Measurements from ENCODE around the gene UHRF1. TPM values are rescaled to one million over a fixed set of nuclear protein-coding genes. Genes with fewer than 3 reads are reported as not detected.

The UHRF1 gene
- total RNA-seq, 1 experiment from 2014 or later, result 53.6 TPM

GRCh38 chr19:4913996-4914735 is 4.9 kb downstream of the UHRF1 start:
- ChIA-PET CTCF (interaction anchor here (0.6 to 1.2 kb wide), 2 partner anchors 13 to 42 kb away, joined by 5 to 8 read pairs; no protein-coding TSS in a partner anchor), POLR2A (interaction anchor here (0.6 kb wide), 2 partner anchors 24 to 38 kb away, joined by 3 to 5 read pairs; no protein-coding TSS in a partner anchor)
- Histone ChIP-seq H3K27ac (ENCODE audit: low read length) (peak overlapping the region; percentile 65), H3K4me3 (ENCODE audit: low read depth in 2 of 2, low read length in 2 of 2) (no peak overlapping the region), H3K4me1 (ENCODE audit: control insufficient read depth, insufficient read depth, low read length) (peaks cover 33% of the 10 kb centered on the region), H3K27me3 (ENCODE audit: control insufficient read depth, insufficient read depth, low read length) (no peaks in the 10 kb centered on the region), H3K36me3 (ENCODE audit: control insufficient read depth, insufficient read depth, low read length) (peaks cover 3% of the 10 kb centered on the region), H3K9me3 (ENCODE audit: control insufficient read depth, insufficient read depth, low read depth, low read length) (no peaks in the 10 kb centered on the region)
- no TSS peak for BruUV-seq (replicated peaks)
- TF ChIP-seq TCF7L2 (IDR thresholded peaks at IDR 0.05; ENCODE audit: low read depth, low read length) (no peak), POLR2AphosphoS5 (IDR thresholded peaks at IDR 0.05; ENCODE audit: low read depth, low read length) (no peak), SIN3A (IDR thresholded peaks at IDR 0.05; ENCODE audit: borderline replicate concordance, insufficient read depth, low read depth, low read length) (no peak), REST (IDR thresholded peaks at IDR 0.05; ENCODE audit: insufficient read depth in 1 of 2, low read depth in 2 of 2, low read length in 1 of 2) (no peak), CTCF (IDR thresholded peaks at IDR 0.05) (no peak)
- no peak for ATAC-seq
- no peak for DNase-seq (ENCODE audit: low read depth, low spot score)
- intact Hi-C loops (cut with micrococcal nuclease; ENCODE audit: unreplicated experiment) (loop anchor here (5.0 kb wide), 1 partner anchor 107 kb away; no protein-coding TSS in a partner anchor), in situ Hi-C loops (cut with HindIII; ENCODE audit: low pct_unique_long_range_greater_than_20kb, low sequenced_read_pairs) (no loop called here)

GRCh38 chr19:4914736-4915501 is 5.6 kb downstream of the UHRF1 start:
- Histone ChIP-seq H3K27ac (ENCODE audit: low read length) (peak overlapping the region; percentile 65), H3K27me3 (ENCODE audit: control insufficient read depth, insufficient read depth, low read length) (no peaks in the 10 kb centered on the region), H3K4me1 (ENCODE audit: control insufficient read depth, insufficient read depth, low read length) (peaks cover 33% of the 10 kb centered on the region), H3K36me3 (ENCODE audit: control insufficient read depth, insufficient read depth, low read length) (peaks cover 3% of the 10 kb centered on the region), H3K4me3 (ENCODE audit: low read depth in 2 of 2, low read length in 2 of 2) (no peak overlapping the region; a peak in 2 of 4 replicates), H3K9me3 (ENCODE audit: control insufficient read depth, insufficient read depth, low read depth, low read length) (no peaks in the 10 kb centered on the region)
- intact Hi-C loops (cut with micrococcal nuclease; ENCODE audit: unreplicated experiment), result loop anchor here (5.0 kb wide), 1 partner anchor 108 kb away; no protein-coding TSS in a partner anchor
- ChIA-PET CTCF (interaction anchor here (0.6 to 1.2 kb wide), 2 partner anchors 12 to 43 kb away, joined by 5 to 8 read pairs; no protein-coding TSS in a partner anchor), POLR2A (interaction anchor here (0.6 kb wide), 2 partner anchors 25 to 39 kb away, joined by 3 to 5 read pairs; no protein-coding TSS in a partner anchor)
- in situ Hi-C loops (cut with HindIII; ENCODE audit: low pct_unique_long_range_greater_than_20kb, low sequenced_read_pairs), result no loop called here
- ATAC-seq (peak; percentile 77), DNase-seq (ENCODE audit: low read depth, low spot score) (no peak)
- no TSS peak for BruUV-seq (replicated peaks)
- TF ChIP-seq SIN3A (IDR thresholded peaks at IDR 0.05; ENCODE audit: borderline replicate concordance, insufficient read depth, low read depth, low read length), result no peak
- no peak for TF ChIP-seq POLR2AphosphoS5 (IDR thresholded peaks at IDR 0.05; ENCODE audit: low read depth, low read length)
- TF ChIP-seq TCF7L2 (IDR thresholded peaks at IDR 0.05; ENCODE audit: low read depth, low read length), result no peak
- TF ChIP-seq CTCF (IDR thresholded peaks at IDR 0.05), result no peak
- no peak for TF ChIP-seq REST (IDR thresholded peaks at IDR 0.05; ENCODE audit: insufficient read depth in 1 of 2, low read depth in 2 of 2, low read length in 1 of 2)
